OCI-LY3 (cell line): ENCODE measurements around the gene SAV1.

Experiments used
- H2AFZ ChIP-seq: fragments of 200-600, 300-600 bp; shearing (Covaris generic); 2 replicates; pipeline ENCODE4 v1.6.0; 2014; ENCODE audit warnings: antibody characterized with exemption, low read depth, low read length
- H3K27ac ChIP-seq: fragments of 200-600, 300-600 bp; sonication (generic); 2 replicates; pipeline ENCODE4 v1.5.1; 2014; ENCODE audit warnings: mild to moderate bottlenecking, low read length, moderate library complexity, mixed read lengths
- H3K27me3 ChIP-seq: fragments of 200-600, 300-600 bp; sonication (generic); 2 replicates; pipeline ENCODE4 v1.6.1; 2014; ENCODE audit warnings: low read depth, low read length, mixed read lengths
- H3K36me3 ChIP-seq: fragments of 200-600, 300-600 bp; sonication (generic); replicated peaks from 2 replicates; pipeline ENCODE3; 2014; ENCODE audit warnings: low read depth, low read length, mixed read lengths
- H3K4me1 ChIP-seq: fragments of 300-600, 200-600 bp; sonication (generic); 2 replicates; pipeline ENCODE4 v1.6.1; 2014; ENCODE audit warnings: low read length, mixed read lengths
- H3K4me2 ChIP-seq: fragments of 200-600, 300-600 bp; sonication (generic); 2 replicates; pipeline ENCODE4 v1.6.1; 2014; ENCODE audit warnings: low read length, mixed read lengths
- H3K4me3 ChIP-seq: fragments of 300-600, 200-600 bp; sonication (generic); 2 replicates; pipeline ENCODE4 v1.5.1; 2014; ENCODE audit warnings: antibody characterized with exemption, mild to moderate bottlenecking, low read length, moderate library complexity
- H3K79me2 ChIP-seq: fragments of 300-600, 200-600 bp; shearing (Covaris generic); 2 replicates; pipeline ENCODE4 v1.6.1; 2014; ENCODE audit warnings: mild to moderate bottlenecking, low read length, mixed read lengths
- H3K9ac ChIP-seq: fragments of 300-600, 200-600 bp; shearing (Covaris generic); 2 replicates; pipeline ENCODE4 v1.6.0; 2014; ENCODE audit warnings: mild to moderate bottlenecking, low read length, moderate library complexity
- H3K9me3 ChIP-seq: fragments of 200-600, 300-600 bp; shearing (Covaris generic); 2 replicates; pipeline ENCODE4 v1.6.1; 2014; ENCODE audit warnings: low read length, mixed read lengths; ENCODE audit not compliant: insufficient read depth
- H4K20me1 ChIP-seq: fragments of 200-600, 300-600 bp; sonication (generic); 2 replicates; pipeline ENCODE4 v1.6.1; 2016; ENCODE audit warnings: low read length, mixed read lengths; ENCODE audit not compliant: insufficient read depth
- CTCF ChIP-seq: fragments of 200-600, 300-600 bp; sonication (generic); IDR thresholded peaks from 2 replicates; pipeline ENCODE4 v1.5.1; 2014; ENCODE audit warnings: antibody characterized with exemption, low read length, low read depth
- EZH2phosphoT487 ChIP-seq: fragments of 200-600 bp; shearing (Covaris generic); IDR thresholded peaks from 2 replicates; pipeline ENCODE4 v1.6.1; 2018; ENCODE audit warnings: antibody characterized with exemption, mixed run types, low read depth

SAV1 gene

GRCh38 chr14:50620341-50620740 is 47.8 kb downstream of the SAV1 start:
- Histone ChIP-seq H3K27ac (no peak overlapping the region), H3K36me3 (no peaks in the 10 kb centered on the region), H3K4me3 (no peak overlapping the region), H4K20me1 (no peaks in the 10 kb centered on the region), H3K9me3 (no peaks in the 10 kb centered on the region), H3K9ac (no peak overlapping the region), H3K27me3 (peaks cover 3% of the 10 kb centered on the region; the same call in 1 of the 2 replicates), H3K4me2 (peak overlapping the region; percentile 61), H2AFZ (no peak overlapping the region), H3K4me1 (peaks cover 17% of the 10 kb centered on the region), H3K79me2 (no peaks in the 10 kb centered on the region)
- no peak for TF ChIP-seq CTCF
- TF ChIP-seq EZH2phosphoT487 = no peak

GRCh38 chr14:50619569-50620141 is 48.5 kb downstream of the SAV1 start:
- Histone ChIP-seq H3K4me3 (peak overlapping the region; percentile 29), H3K9ac (no peak overlapping the region), H3K27me3 (peaks cover 3% of the 10 kb centered on the region; the same call in 1 of the 2 replicates), H2AFZ (peak overlapping the region; percentile 35; the same call in 1 of the 2 replicates), H3K4me2 (peak overlapping the region; percentile 61), H3K27ac (no peak overlapping the region), H3K79me2 (no peaks in the 10 kb centered on the region), H3K4me1 (peaks cover 16% of the 10 kb centered on the region), H4K20me1 (no peaks in the 10 kb centered on the region), H3K36me3 (no peaks in the 10 kb centered on the region), H3K9me3 (no peaks in the 10 kb centered on the region)
- TF ChIP-seq CTCF (peak; percentile 81), EZH2phosphoT487 (no peak)

GRCh38 chr14:50616275-50616674 is 51.8 kb downstream of the SAV1 start:
- Histone ChIP-seq H3K27me3 (0 out of 2 replicates have a peak, but pooled peaks cover 3% of the 10 kb centered on the region), H3K36me3 (no peaks in the 10 kb centered on the region), H3K27ac (no peak overlapping the region), H3K9ac (no peak overlapping the region), H3K4me2 (no peak overlapping the region), H3K79me2 (no peaks in the 10 kb centered on the region), H4K20me1 (no peaks in the 10 kb centered on the region), H3K4me3 (no peak overlapping the region), H3K9me3 (no peaks in the 10 kb centered on the region), H3K4me1 (peaks cover 8% of the 10 kb centered on the region), H2AFZ (no peak overlapping the region)
- TF ChIP-seq EZH2phosphoT487 (no peak), CTCF (no peak)

- Histone ChIP-seq H4K20me1 (no peaks in the 10 kb centered on the region), H3K79me2 (no peaks in the 10 kb centered on the region), H3K4me2 (no peak overlapping the region), H3K4me1 (peaks cover 6% of the 10 kb centered on the region), H3K4me3 (no peak overlapping the region), H3K27me3 (peaks cover 5% of the 10 kb centered on the region; the same call in 1 of the 2 replicates), H3K9me3 (no peaks in the 10 kb centered on the region), H2AFZ (no peak overlapping the region), H3K9ac (no peak overlapping the region), H3K27ac (no peak overlapping the region), H3K36me3 (no peaks in the 10 kb centered on the region)
- TF ChIP-seq CTCF (no peak), EZH2phosphoT487 (no peak)
These were observed 52.6 kb downstream of the SAV1 start for GRCh38 chr14:50615552-50615951.
